Measurements from ENCODE around the gene TIMM10B. TPM values are rescaled to one million over a fixed set of nuclear protein-coding genes. Genes with fewer than 3 reads are reported as not detected.

TIMM10B gene
- total RNA-seq, 1 experiment from 2014 or later = 63.8 TPM

GRCh38 chr11:6475936-6476335 lies 5.4 kb upstream of the TIMM10B start:
- H3K27me3 ChIP-seq (ENCODE audit: control insufficient read depth, insufficient read depth, low read length) = no peaks in the 10 kb centered on the region
- no peak for TF ChIP-seq TCF7L2 (IDR thresholded peaks at IDR 0.05; ENCODE audit: low read depth, low read length)
- no peak for TF ChIP-seq POLR2AphosphoS5 (IDR thresholded peaks at IDR 0.05; ENCODE audit: low read depth, low read length)
- no peak for TF ChIP-seq SIN3A (IDR thresholded peaks at IDR 0.05; ENCODE audit: borderline replicate concordance, insufficient read depth, low read depth, low read length)
- TF ChIP-seq CTCF (IDR thresholded peaks at IDR 0.05) = no peak; the same call in 1 of the 2 replicates
- TF ChIP-seq REST (IDR thresholded peaks at IDR 0.05; ENCODE audit: insufficient read depth in 1 of 2, low read depth in 2 of 2, low read length in 1 of 2) = no peak
- BruUV-seq (replicated peaks) = no TSS peak
- CTCF ChIA-PET = interaction anchor here (1.1 kb wide), 1 partner anchor 97 kb away, joined by 5 read pairs; no protein-coding TSS in a partner anchor
- H3K4me1 ChIP-seq (ENCODE audit: control insufficient read depth, insufficient read depth, low read length) = peaks cover 31% of the 10 kb centered on the region
- ATAC-seq = no peak
- H3K27ac ChIP-seq (ENCODE audit: low read length) = no peak overlapping the region
- DNase-seq (ENCODE audit: low read depth, low spot score) = no peak
- in situ Hi-C loops (cut with HindIII; ENCODE audit: low pct_unique_long_range_greater_than_20kb, low sequenced_read_pairs) = no loop called here
- no peaks in the 10 kb centered on the region; the same call in 1 of the 2 replicates for H3K36me3 ChIP-seq (ENCODE audit: control insufficient read depth, insufficient read depth, low read length)
- POLR2A ChIA-PET = interaction anchor here (0.6 to 1.1 kb wide), 4 partner anchors 13 to 363 kb away, joined by 3 to 15 read pairs (median 7); no protein-coding TSS in a partner anchor
- H3K4me3 ChIP-seq (ENCODE audit: low read depth in 2 of 2, low read length in 2 of 2) = no peak overlapping the region
- intact Hi-C loops (cut with micrococcal nuclease; ENCODE audit: unreplicated experiment) = no loop called here
- H3K9me3 ChIP-seq (ENCODE audit: control insufficient read depth, insufficient read depth, low read depth, low read length) = no peaks in the 10 kb centered on the region

GRCh38 chr11:6476571-6476970 lies 4.7 kb upstream of the TIMM10B start:
- Histone ChIP-seq H3K27me3 (ENCODE audit: control insufficient read depth, insufficient read depth, low read length) (no peaks in the 10 kb centered on the region), H3K27ac (ENCODE audit: low read length) (no peak overlapping the region), H3K9me3 (ENCODE audit: control insufficient read depth, insufficient read depth, low read depth, low read length) (no peaks in the 10 kb centered on the region), H3K4me3 (ENCODE audit: low read depth in 2 of 2, low read length in 2 of 2) (no peak overlapping the region), H3K36me3 (ENCODE audit: control insufficient read depth, insufficient read depth, low read length) (no peaks in the 10 kb centered on the region; the same call in 1 of the 2 replicates), H3K4me1 (ENCODE audit: control insufficient read depth, insufficient read depth, low read length) (peaks cover 31% of the 10 kb centered on the region)
- POLR2A ChIA-PET = interaction anchor here (0.6 to 1.1 kb wide), 3 partner anchors 12 to 96 kb away, joined by 3 to 15 read pairs (median 8); no protein-coding TSS in a partner anchor
- CTCF ChIA-PET = interaction anchor here (1.1 kb wide), 1 partner anchor 97 kb away, joined by 5 read pairs; no protein-coding TSS in a partner anchor
- TF ChIP-seq SIN3A (IDR thresholded peaks at IDR 0.05; ENCODE audit: borderline replicate concordance, insufficient read depth, low read depth, low read length) (no peak), TCF7L2 (IDR thresholded peaks at IDR 0.05; ENCODE audit: low read depth, low read length) (no peak), POLR2AphosphoS5 (IDR thresholded peaks at IDR 0.05; ENCODE audit: low read depth, low read length) (no peak), CTCF (IDR thresholded peaks at IDR 0.05) (no peak), REST (IDR thresholded peaks at IDR 0.05; ENCODE audit: insufficient read depth in 1 of 2, low read depth in 2 of 2, low read length in 1 of 2) (no peak)
- intact Hi-C loops (cut with micrococcal nuclease; ENCODE audit: unreplicated experiment) (no loop called here), in situ Hi-C loops (cut with HindIII; ENCODE audit: low pct_unique_long_range_greater_than_20kb, low sequenced_read_pairs) (no loop called here)
- no TSS peak for BruUV-seq (replicated peaks)
- no peak for DNase-seq (ENCODE audit: low read depth, low spot score)
- ATAC-seq = no peak
